ENCODE results near the gene PPP4C. TPM values are rescaled to one million over a fixed set of nuclear protein-coding genes. Genes with fewer than 3 reads are reported as not detected.
A peak's percentile ranks its signal among the peaks of the same experiment; 100 is the strongest.

The PPP4C gene
- total RNA-seq, 1 donor from 2014 or later = 128 TPM

- no peak for TF ChIP-seq CTCF (conservative IDR thresholded peaks at IDR 0.05)
- DNase-seq (ENCODE audit: extremely low spot score, unreplicated experiment) = no peak
- Mint-ChIP-seq H3K27ac (no peak overlapping the region), H3K4me1 (ENCODE audit: unreplicated experiment) (peaks cover 24% of the 10 kb centered on the region), H3K4me3 (no peak overlapping the region), H3K9me3 (no peaks in the 10 kb centered on the region), H3K36me3 (peaks cover 15% of the 10 kb centered on the region), H3K27me3 (no peaks in the 10 kb centered on the region)
These were observed 3.7 kb downstream of the PPP4C start for GRCh38 chr16:30079480-30079879.

DNA sequence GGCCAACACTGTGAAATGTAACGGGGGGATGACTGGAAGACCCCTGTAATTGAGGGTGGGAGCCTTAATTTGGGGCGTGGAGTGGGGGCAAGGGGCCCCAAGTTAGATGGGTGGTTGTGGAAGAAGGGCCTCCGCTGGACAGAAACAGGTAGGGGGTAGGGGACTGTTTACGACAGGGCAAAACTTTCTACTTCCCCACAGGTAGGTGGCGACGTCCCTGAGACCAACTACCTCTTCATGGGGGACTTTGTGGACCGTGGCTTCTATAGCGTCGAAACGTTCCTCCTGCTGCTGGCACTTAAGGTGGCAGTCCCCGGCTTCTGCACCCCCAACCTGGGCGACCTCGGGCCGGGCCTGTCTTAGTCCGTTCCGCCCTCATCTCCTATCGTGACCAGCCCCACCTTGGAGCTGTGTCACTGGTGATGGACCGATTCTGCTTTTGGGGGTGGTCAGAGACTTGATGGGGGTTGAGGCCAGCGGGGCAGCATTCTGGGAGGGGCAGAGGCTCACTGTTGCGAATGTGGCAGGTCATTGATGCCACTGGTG, 6.8 kb downstream of the PPP4C start:
- peak; percentile 19 for TF ChIP-seq CTCF (conservative IDR thresholded peaks at IDR 0.05)

DNA sequence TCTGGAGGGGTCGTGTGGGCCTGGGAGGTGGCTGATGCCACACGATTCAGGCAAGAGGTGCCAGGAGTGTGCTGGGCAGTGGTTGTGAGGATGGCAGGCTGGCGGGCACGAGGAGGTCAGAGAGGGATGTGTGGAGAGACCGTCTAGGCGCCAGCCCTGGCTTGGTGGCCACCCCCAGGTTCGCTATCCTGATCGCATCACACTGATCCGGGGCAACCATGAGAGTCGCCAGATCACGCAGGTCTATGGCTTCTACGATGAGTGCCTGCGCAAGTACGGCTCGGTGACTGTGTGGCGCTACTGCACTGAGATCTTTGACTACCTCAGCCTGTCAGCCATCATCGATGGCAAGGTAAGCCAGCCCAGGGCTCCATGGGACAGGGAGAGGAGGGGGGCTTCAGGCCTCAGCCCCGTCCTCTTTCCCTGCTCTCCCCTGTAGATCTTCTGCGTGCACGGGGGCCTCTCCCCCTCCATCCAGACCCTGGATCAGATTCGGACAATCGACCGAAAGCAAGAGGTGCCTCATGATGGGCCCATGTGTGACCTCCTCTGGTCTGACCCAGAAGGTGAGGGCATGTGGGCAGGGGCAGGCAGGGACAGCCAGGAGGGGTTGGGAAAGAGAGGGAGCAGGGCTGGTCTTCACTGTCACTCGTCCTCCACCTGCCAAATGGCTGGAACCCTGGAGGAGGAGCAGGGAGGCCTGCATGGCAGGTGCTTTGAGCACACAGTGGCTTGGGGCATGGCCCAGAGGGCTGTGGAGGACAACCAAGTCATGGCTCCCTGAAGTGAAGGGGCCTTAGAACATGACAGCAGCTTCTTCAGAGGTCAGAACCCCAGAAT, 7.6 kb downstream of the PPP4C start:
- Mint-ChIP-seq H3K27me3 (no peaks in the 10 kb centered on the region), H3K4me3 (no peak overlapping the region), H3K9me3 (no peaks in the 10 kb centered on the region), H3K36me3 (peaks cover 14% of the 10 kb centered on the region), H3K27ac (no peak overlapping the region), H3K4me1 (ENCODE audit: unreplicated experiment) (peaks cover 4% of the 10 kb centered on the region)
- no peak for TF ChIP-seq CTCF (conservative IDR thresholded peaks at IDR 0.05)
- no peak for DNase-seq (ENCODE audit: extremely low spot score, unreplicated experiment)

More for the DNA sequence above, 6.8 kb downstream of the PPP4C start:
- H3K4me1 Mint-ChIP-seq (ENCODE audit: unreplicated experiment) = peaks cover 6% of the 10 kb centered on the region
- peaks cover 11% of the 10 kb centered on the region for H3K36me3 Mint-ChIP-seq
- peak overlapping the region; percentile 29 for H3K27ac Mint-ChIP-seq
- no peaks in the 10 kb centered on the region for H3K27me3 Mint-ChIP-seq
- H3K9me3 Mint-ChIP-seq = no peaks in the 10 kb centered on the region
- DNase-seq (ENCODE audit: extremely low spot score, unreplicated experiment) = no peak
- no peak overlapping the region for H3K4me3 Mint-ChIP-seq

DNA sequence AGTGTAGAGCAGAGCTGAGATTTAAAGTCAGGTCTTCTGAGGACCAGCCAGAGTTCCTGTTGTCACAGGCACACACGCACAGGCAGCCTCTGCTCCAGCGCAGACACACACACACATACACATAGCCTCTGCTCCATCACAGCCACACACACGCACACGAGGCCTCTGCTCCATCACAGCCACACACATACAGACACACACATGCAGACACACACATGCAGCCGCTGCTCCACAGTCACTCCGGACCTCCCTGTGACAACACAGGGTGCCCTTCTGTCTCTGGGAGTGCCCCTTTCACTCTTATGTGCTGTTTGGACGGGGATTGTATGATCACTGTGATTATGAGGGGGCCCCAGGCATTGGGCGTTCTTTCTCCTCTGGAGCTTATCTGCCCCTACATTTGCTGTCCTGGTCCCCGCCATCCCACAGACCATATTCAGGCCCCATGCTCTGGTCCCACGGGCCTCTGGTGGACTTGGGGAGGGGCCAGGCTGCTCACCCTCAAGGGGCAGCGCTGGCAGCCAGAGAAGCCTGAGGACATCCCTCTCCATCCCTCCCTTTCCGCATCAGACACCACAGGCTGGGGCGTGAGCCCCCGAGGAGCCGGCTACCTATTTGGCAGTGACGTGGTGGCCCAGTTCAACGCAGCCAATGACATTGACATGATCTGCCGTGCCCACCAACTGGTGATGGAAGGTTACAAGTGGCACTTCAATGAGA, 8.5 kb downstream of the PPP4C start:
- Mint-ChIP-seq H3K4me1 (ENCODE audit: unreplicated experiment) (peaks cover 9% of the 10 kb centered on the region), H3K9me3 (no peaks in the 10 kb centered on the region), H3K36me3 (peaks cover 14% of the 10 kb centered on the region), H3K27ac (no peak overlapping the region), H3K4me3 (no peak overlapping the region), H3K27me3 (no peaks in the 10 kb centered on the region)
- no peak for DNase-seq (ENCODE audit: extremely low spot score, unreplicated experiment)
- TF ChIP-seq CTCF (conservative IDR thresholded peaks at IDR 0.05) = no peak

- Mint-ChIP-seq H3K36me3 (peaks cover 14% of the 10 kb centered on the region), H3K27ac (no peak overlapping the region), H3K9me3 (no peaks in the 10 kb centered on the region), H3K4me3 (no peak overlapping the region), H3K4me1 (ENCODE audit: unreplicated experiment) (peaks cover 12% of the 10 kb centered on the region), H3K27me3 (no peaks in the 10 kb centered on the region)
- TF ChIP-seq CTCF (conservative IDR thresholded peaks at IDR 0.05) = no peak
- DNase-seq (ENCODE audit: extremely low spot score, unreplicated experiment) = no peak
These were observed 9.0 kb downstream of the PPP4C start for GRCh38 chr16:30084816-30085159.

Measured in type B pancreatic cell (in vitro differentiated cells).